ENCODE measurements around the gene MEF2A. TPM values are rescaled to one million over a fixed set of nuclear protein-coding genes. Genes with fewer than 3 reads are reported as not detected.

MEF2A gene
- total and polyA plus RNA-seq, 9 of the 15 experiments (the other 6 are each of a cell fraction or from before 2014, with no cell fraction given), result 1.6 to 18.7 (median 8.7) TPM

GRCh38 chr15:99613887-99614647 is 48.3 kb downstream of the MEF2A start:
- no peak overlapping the region for H2AFZ ChIP-seq (ENCODE audit: low read depth, low read length)
- in situ Hi-C loops (cut with MboI) (no loop called here), intact Hi-C loops (cut with micrococcal nuclease) (loop anchor here (5.0 kb wide), 1 partner anchor 47 kb away; the partner anchor contains the start of gene MEF2A)
- TF ChIP-seq, protein P1, sequence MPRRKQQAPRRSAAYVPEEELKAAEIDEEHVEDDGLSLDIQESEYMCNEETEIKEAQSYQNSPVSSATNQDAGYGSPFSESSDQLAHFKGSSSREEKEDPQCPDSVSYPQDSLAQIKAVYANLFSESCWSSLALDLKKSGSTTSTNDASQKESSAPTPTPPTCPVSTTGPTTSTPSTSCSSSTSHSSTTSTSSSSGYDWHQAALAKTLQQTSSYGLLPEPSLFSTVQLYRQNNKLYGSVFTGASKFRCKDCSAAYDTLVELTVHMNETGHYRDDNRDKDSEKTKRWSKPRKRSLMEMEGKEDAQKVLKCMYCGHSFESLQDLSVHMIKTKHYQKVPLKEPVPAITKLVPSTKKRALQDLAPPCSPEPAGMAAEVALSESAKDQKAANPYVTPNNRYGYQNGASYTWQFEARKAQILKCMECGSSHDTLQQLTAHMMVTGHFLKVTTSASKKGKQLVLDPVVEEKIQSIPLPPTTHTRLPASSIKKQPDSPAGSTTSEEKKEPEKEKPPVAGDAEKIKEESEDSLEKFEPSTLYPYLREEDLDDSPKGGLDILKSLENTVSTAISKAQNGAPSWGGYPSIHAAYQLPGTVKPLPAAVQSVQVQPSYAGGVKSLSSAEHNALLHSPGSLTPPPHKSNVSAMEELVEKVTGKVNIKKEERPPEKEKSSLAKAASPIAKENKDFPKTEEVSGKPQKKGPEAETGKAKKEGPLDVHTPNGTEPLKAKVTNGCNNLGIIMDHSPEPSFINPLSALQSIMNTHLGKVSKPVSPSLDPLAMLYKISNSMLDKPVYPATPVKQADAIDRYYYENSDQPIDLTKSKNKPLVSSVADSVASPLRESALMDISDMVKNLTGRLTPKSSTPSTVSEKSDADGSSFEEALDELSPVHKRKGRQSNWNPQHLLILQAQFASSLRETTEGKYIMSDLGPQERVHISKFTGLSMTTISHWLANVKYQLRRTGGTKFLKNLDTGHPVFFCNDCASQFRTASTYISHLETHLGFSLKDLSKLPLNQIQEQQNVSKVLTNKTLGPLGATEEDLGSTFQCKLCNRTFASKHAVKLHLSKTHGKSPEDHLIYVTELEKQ (CRISPR knock-in tag; IDR thresholded peaks at IDR 0.05), result no peak
- TF ChIP-seq CEBPG (CRISPR knock-in tag; IDR thresholded peaks at IDR 0.05) (no peak), CEBPG (tag; conservative IDR thresholded peaks at IDR 0.05 in 1 of 2, IDR thresholded peaks at IDR 0.05 in 1 of 2) (peak; percentile 49 to 75; a peak in 3 of 4 replicates), CEBPB (tag; IDR thresholded peaks at IDR 0.05) (peak; percentile 48; the same call in 1 of the 2 replicates), ZNF277 (CRISPR knock-in tag; IDR thresholded peaks at IDR 0.05; ENCODE audit: borderline replicate concordance) (no peak), RFX1 (IDR thresholded peaks at IDR 0.05) (no peak), RAD21 (CRISPR knock-in tag; conservative IDR thresholded peaks at IDR 0.05 in 1 of 2, IDR thresholded peaks at IDR 0.05 in 1 of 2) (0 out of 4 replicates have a peak, but pooled peaks of 1 of the 2 experiments have one; percentile 6)
- no peak overlapping the region for H3K27ac ChIP-seq (ENCODE audit: extremely low read depth, low read depth, low read length)
- ChIA-PET POLR2A (interaction anchor here (0.6 to 1.0 kb wide), 3 partner anchors 9 to 211 kb away, joined by 3 to 6 read pairs (median 4); no protein-coding TSS in a partner anchor), CTCF (ENCODE audit: low intra/inter-chr PET ratio) (no interaction called here)
- FAIRE-seq (no peak), ATAC-seq (no peak), DNase-seq (ENCODE audit: extremely low read depth in 1 of 4, low spot score in 3 of 4) (no peak)
- no peaks in the 10 kb centered on the region for H3K9me1 ChIP-seq (ENCODE audit: control insufficient read depth, insufficient read depth, low read length)
- WGBS (ENCODE audit: insufficient coverage, low coverage, missing lambda C conversion rate), result 38% methylated on average over 6 of the region's 6 CpGs
- no peak overlapping the region for H3K4me2 ChIP-seq (ENCODE audit: insufficient read depth, low read length)
- H3K36me3 ChIP-seq (ENCODE audit: control insufficient read depth, insufficient read depth, low read length), result no peaks in the 10 kb centered on the region
- no peaks in the 10 kb centered on the region for H3K27me3 ChIP-seq (ENCODE audit: control insufficient read depth in 2 of 2, insufficient read depth in 2 of 2, low read length in 2 of 2)
- H3K79me2 ChIP-seq (ENCODE audit: control insufficient read depth, insufficient read depth, low read length), result no peaks in the 10 kb centered on the region
- no TSS peak for BruUV-seq (replicated peaks)
- H3K4me1 ChIP-seq (replicated peaks in 1 of 2; ENCODE audit: control insufficient read depth in 2 of 2, insufficient read depth in 2 of 2, low read length in 2 of 2), result peaks cover 0 to 17% of the 10 kb centered on the region in 2 experiments; a peak in 2 of 5 replicates
- no peak overlapping the region for H3K4me3 ChIP-seq
- H3K9ac ChIP-seq (ENCODE audit: insufficient read depth in 1 of 2, low read depth in 2 of 2, low read length in 2 of 2), result no peak overlapping the region
- no peaks in the 10 kb centered on the region for H3K9me3 ChIP-seq (replicated peaks; ENCODE audit: control insufficient read depth, insufficient read depth, low read depth, low read length)
- H4K20me1 ChIP-seq (replicated peaks; ENCODE audit: control insufficient read depth, insufficient read depth, low read length), result no peaks in the 10 kb centered on the region

Data from K562 (cell line).